CD4-positive, CD25-positive, alpha-beta regulatory T cell (primary cell): ENCODE results near the gene LHX5. TPM values are rescaled to one million over a fixed set of nuclear protein-coding genes. Genes with fewer than 3 reads are reported as not detected.

Experiments
- ATAC-seq, 2 donors: fragments of 150-1000 bp; cut with Tn5 transposase; one replicate each; pipeline ENCODE4 v1.10.0; 2021; ENCODE audit warnings: low read depth in 2 of 2, moderate number of reproducible peaks in 2 of 2, moderate library complexity in 1 of 2
- DNase-seq, 3 donors: peaks; one replicate each; pipeline versions ENCODE4 v3.0.0 to v3.0.0-alpha.2; 2012 to 2022; ENCODE audit warnings: mixed read lengths in 1 of 3
- H3K27ac ChIP-seq: one replicate; pipeline ENCODE4 v1.7.0; 2013; ENCODE audit warnings: mild to moderate bottlenecking, low read length; ENCODE audit not compliant: insufficient read depth, poor library complexity, severe bottlenecking
- H3K27me3 ChIP-seq: one replicate; pipeline ENCODE4 v1.7.0; 2013; ENCODE audit warnings: low read length; ENCODE audit not compliant: control insufficient read depth, insufficient read depth
- H3K36me3 ChIP-seq: one replicate; pipeline ENCODE4 v1.7.0; 2013; ENCODE audit warnings: mild to moderate bottlenecking, low read length, moderate library complexity; ENCODE audit not compliant: control insufficient read depth, insufficient read depth
- H3K4me1 ChIP-seq: 2 replicates; pipeline ENCODE4 v1.7.0; 2013; ENCODE audit warnings: mild to moderate bottlenecking, low read length; ENCODE audit not compliant: insufficient read depth, control insufficient read depth, poor library complexity, severe bottlenecking
- H3K4me3 ChIP-seq: one replicate; pipeline ENCODE4 v1.7.0; 2013; ENCODE audit warnings: low read depth, mild to moderate bottlenecking, low read length, moderate library complexity
- H3K9me3 ChIP-seq, 2 experiments: 1 replicate in 1 of 2; 2 replicates in 1 of 2; pipeline ENCODE4 v1.7.0; 2013; ENCODE audit warnings: low read length in 2 of 2, mild to moderate bottlenecking in 1 of 2, moderate library complexity in 1 of 2; ENCODE audit not compliant: control insufficient read depth in 2 of 2
- H3K27ac Mint-ChIP-seq, 3 donors: one replicate each; pipeline ENCODE4 v1.8.0; 2020 to 2022; ENCODE audit warnings: mild to moderate bottlenecking in 3 of 3, mixed read lengths in 3 of 3, moderate library complexity in 2 of 3
- H3K27me3 Mint-ChIP-seq: one replicate; pipeline ENCODE4 v1.8.0; 2022; ENCODE audit warnings: mild to moderate bottlenecking, mixed read lengths
- H3K36me3 Mint-ChIP-seq: one replicate; pipeline ENCODE4 v1.8.0; 2020; ENCODE audit warnings: mixed read lengths
- H3K4me1 Mint-ChIP-seq, 4 donors: one replicate each; pipeline ENCODE4 v1.8.0; 2020 to 2022; ENCODE audit warnings: mixed read lengths in 4 of 4, mild to moderate bottlenecking in 1 of 4
- H3K4me3 Mint-ChIP-seq, 4 donors: one replicate each; pipeline ENCODE4 v1.8.0; 2020 to 2022; ENCODE audit warnings: mild to moderate bottlenecking in 4 of 4, mixed read lengths in 4 of 4, moderate library complexity in 3 of 4
- H3K9me3 Mint-ChIP-seq, 7 donors: one replicate each; pipeline ENCODE4 v1.8.0; 2020 to 2022; ENCODE audit warnings: mixed read lengths in 7 of 7, mild to moderate bottlenecking in 3 of 7, moderate library complexity in 2 of 7
- polyA plus RNA-seq, 4 donors: library from polyadenylated mRNA; unstranded; fragments of 300-500 nt; fragmentation: Illumina TruSeq; gene quantifications; one replicate each; pipeline ENCODE4 v1.2.3, GENCODE V29; 2021
- total RNA-seq: library from RNA; stranded (reverse); gene quantifications from one replicate; pipeline ENCODE4 v1.2.3, GENCODE V29; 2022

LHX5 gene
- total and polyA plus RNA-seq, 5 donors from 2014 or later: not detected

- no peak overlapping the region for H3K4me3 Mint-ChIP-seq
These were observed 30.5 kb downstream of the LHX5 start for GRCh38 chr12:113440947-113441782.

GRCh38 chr12:113440336-113440735 is 31.3 kb downstream of the LHX5 start:
- Histone ChIP-seq H3K4me3 (no peak overlapping the region), H3K27me3 (peaks cover 5% of the 10 kb centered on the region), H3K27ac (no peak overlapping the region), H3K9me3 (no peaks in the 10 kb centered on the region), H3K4me1 (no peaks in the 10 kb centered on the region), H3K36me3 (no peaks in the 10 kb centered on the region)
- no peak for DNase-seq
- peaks cover 7% of the 10 kb centered on the region for H3K27me3 Mint-ChIP-seq
- no peak overlapping the region for H3K4me3 Mint-ChIP-seq
- H3K36me3 Mint-ChIP-seq: no peaks in the 10 kb centered on the region
- H3K4me1 Mint-ChIP-seq: no peaks in the 10 kb centered on the region
- ATAC-seq: no peak
- peaks cover 0 to 3% (median 0%) of the 10 kb centered on the region in 7 donors for H3K9me3 Mint-ChIP-seq
- H3K27ac Mint-ChIP-seq: no peak overlapping the region

More at GRCh38 chr12:113440947-113441782, 30.5 kb downstream of the LHX5 start:
- Mint-ChIP-seq H3K9me3 (peaks cover 0 to 6% (median 1%) of the 10 kb centered on the region in 7 donors), H3K4me1 (no peaks in the 10 kb centered on the region), H3K36me3 (no peaks in the 10 kb centered on the region), H3K27me3 (peaks cover 14% of the 10 kb centered on the region), H3K27ac (no peak overlapping the region)
- Histone ChIP-seq H3K36me3 (no peaks in the 10 kb centered on the region), H3K27me3 (peaks cover 8% of the 10 kb centered on the region), H3K9me3 (no peaks in the 10 kb centered on the region), H3K27ac (no peak overlapping the region), H3K4me3 (no peak overlapping the region), H3K4me1 (no peaks in the 10 kb centered on the region)
- DNase-seq (no peak), ATAC-seq (no peak)

- no peaks in the 10 kb centered on the region for H3K4me1 Mint-ChIP-seq
- no peaks in the 10 kb centered on the region for H3K9me3 ChIP-seq
- H3K4me3 Mint-ChIP-seq: no peak overlapping the region
- no peaks in the 10 kb centered on the region for H3K4me1 ChIP-seq
- no peak for DNase-seq
- H3K27ac ChIP-seq: no peak overlapping the region
- H3K36me3 ChIP-seq: no peaks in the 10 kb centered on the region
- H3K27ac Mint-ChIP-seq: no peak overlapping the region
- no peaks in the 10 kb centered on the region for H3K9me3 Mint-ChIP-seq
- no peaks in the 10 kb centered on the region for H3K36me3 Mint-ChIP-seq
- H3K4me3 ChIP-seq: no peak overlapping the region
- H3K27me3 ChIP-seq: peaks cover 5% of the 10 kb centered on the region
- H3K27me3 Mint-ChIP-seq: peaks cover 4% of the 10 kb centered on the region
- no peak for ATAC-seq
These were observed 32.1 kb downstream of the LHX5 start for GRCh38 chr12:113439606-113440030.

GRCh38 chr12:113439301-113439597 is 32.4 kb downstream of the LHX5 start:
- Mint-ChIP-seq H3K27ac (no peak overlapping the region), H3K36me3 (no peaks in the 10 kb centered on the region)
- no peak overlapping the region for H3K4me3 ChIP-seq

GRCh38 chr12:113438523-113439300 is 33.0 kb downstream of the LHX5 start:
- Mint-ChIP-seq H3K27me3 (peaks cover 4% of the 10 kb centered on the region), H3K9me3 (no peaks in the 10 kb centered on the region), H3K36me3 (no peaks in the 10 kb centered on the region), H3K27ac (no peak overlapping the region), H3K4me3 (no peak overlapping the region), H3K4me1 (no peaks in the 10 kb centered on the region)
- no peak overlapping the region for H3K27ac ChIP-seq
- no peaks in the 10 kb centered on the region for H3K36me3 ChIP-seq
- no peaks in the 10 kb centered on the region for H3K9me3 ChIP-seq
- H3K4me3 ChIP-seq: no peak overlapping the region
- no peak for ATAC-seq
- H3K4me1 ChIP-seq: no peaks in the 10 kb centered on the region
- H3K27me3 ChIP-seq: peaks cover 5% of the 10 kb centered on the region
- DNase-seq: no peak

More at GRCh38 chr12:113439301-113439597, 32.4 kb downstream of the LHX5 start:
- H3K36me3 ChIP-seq: no peaks in the 10 kb centered on the region
- Mint-ChIP-seq H3K4me1 (no peaks in the 10 kb centered on the region), H3K9me3 (no peaks in the 10 kb centered on the region), H3K27me3 (peaks cover 4% of the 10 kb centered on the region), H3K4me3 (no peak overlapping the region)
- peaks cover 5% of the 10 kb centered on the region for H3K27me3 ChIP-seq
- ATAC-seq (no peak), DNase-seq (no peak)
- no peaks in the 10 kb centered on the region for H3K4me1 ChIP-seq
- no peak overlapping the region for H3K27ac ChIP-seq
- no peaks in the 10 kb centered on the region for H3K9me3 ChIP-seq

- ATAC-seq: no peak
These were observed 34.0 kb downstream of the LHX5 start for GRCh38 chr12:113437729-113438100.

GRCh38 chr12:113436993-113437728 is 34.5 kb downstream of the LHX5 start:
- no peak for DNase-seq
- Mint-ChIP-seq H3K27me3 (peaks cover 4% of the 10 kb centered on the region), H3K4me1 (no peaks in the 10 kb centered on the region), H3K9me3 (peaks cover 0 to 1% (median 0%) of the 10 kb centered on the region in 7 donors), H3K4me3 (no peak overlapping the region), H3K36me3 (no peaks in the 10 kb centered on the region), H3K27ac (no peak overlapping the region)
- no peak overlapping the region for H3K27ac ChIP-seq
- no peaks in the 10 kb centered on the region for H3K9me3 ChIP-seq
- H3K27me3 ChIP-seq: peaks cover 5% of the 10 kb centered on the region
- ATAC-seq: no peak
- no peaks in the 10 kb centered on the region for H3K4me1 ChIP-seq
- H3K36me3 ChIP-seq: no peaks in the 10 kb centered on the region
- no peak overlapping the region for H3K4me3 ChIP-seq

More at GRCh38 chr12:113437729-113438100, 34.0 kb downstream of the LHX5 start:
- H3K4me3 Mint-ChIP-seq: no peak overlapping the region
- Histone ChIP-seq H3K27me3 (peaks cover 5% of the 10 kb centered on the region), H3K4me1 (no peaks in the 10 kb centered on the region), H3K36me3 (no peaks in the 10 kb centered on the region), H3K4me3 (no peak overlapping the region), H3K9me3 (no peaks in the 10 kb centered on the region), H3K27ac (no peak overlapping the region)
- peaks cover 4% of the 10 kb centered on the region for H3K27me3 Mint-ChIP-seq
- no peaks in the 10 kb centered on the region for H3K36me3 Mint-ChIP-seq
- H3K4me1 Mint-ChIP-seq: no peaks in the 10 kb centered on the region
- no peak for DNase-seq
- no peaks in the 10 kb centered on the region for H3K9me3 Mint-ChIP-seq
- H3K27ac Mint-ChIP-seq: no peak overlapping the region
